IMR-90 (cell line): Measurements from ENCODE around the gene TMEM139.

Experiments
- BHLHE40 ChIP-seq: fragments of 150-350 bp; IDR thresholded peaks from 2 replicates; pipeline ENCODE4 v1.6.1; 2016; ENCODE audit warnings: mild to moderate bottlenecking, low read depth, low read length
- FOS ChIP-seq: fragments of 150-350 bp; IDR thresholded peaks from 2 replicates; pipeline ENCODE4 v1.6.1; 2016; ENCODE audit warnings: low read depth, low read length
- MAFK ChIP-seq: IDR thresholded peaks from 2 replicates; pipeline ENCODE4 v1.6.1; 2012; ENCODE audit warnings: low read depth, low read length, improper control_type of control experiment
- POLR2A ChIP-seq: IDR thresholded peaks from 2 replicates; pipeline ENCODE4 v1.6.1; 2012; ENCODE audit warnings: mild to moderate bottlenecking, low read depth, low read length
- RFX5 ChIP-seq: IDR thresholded peaks from 2 replicates; pipeline ENCODE4 v1.8.0; 2012; ENCODE audit warnings: low read depth, mild to moderate bottlenecking, low read length, moderate library complexity
- SMC3 ChIP-seq: fragments of 150-350 bp; IDR thresholded peaks from 2 replicates; pipeline ENCODE4 v1.6.1; 2016; ENCODE audit warnings: low read depth, mild to moderate bottlenecking, antibody characterized with exemption, low read length, moderate library complexity
- TF ChIP-seq, protein P1 (sequence below): conservative IDR thresholded peaks from 2 replicates; pipeline ENCODE4 v1.5.1; 2012; ENCODE audit warnings: mild to moderate bottlenecking, low read depth, low read length, improper control_type of control experiment
- TF ChIP-seq, protein P2 (sequence below): fragments of 150-350 bp; IDR thresholded peaks from 2 replicates; pipeline ENCODE4 v1.6.1; 2017; ENCODE audit warnings: mild to moderate bottlenecking, antibody characterized with exemption, low read length, low read depth

DNA sequence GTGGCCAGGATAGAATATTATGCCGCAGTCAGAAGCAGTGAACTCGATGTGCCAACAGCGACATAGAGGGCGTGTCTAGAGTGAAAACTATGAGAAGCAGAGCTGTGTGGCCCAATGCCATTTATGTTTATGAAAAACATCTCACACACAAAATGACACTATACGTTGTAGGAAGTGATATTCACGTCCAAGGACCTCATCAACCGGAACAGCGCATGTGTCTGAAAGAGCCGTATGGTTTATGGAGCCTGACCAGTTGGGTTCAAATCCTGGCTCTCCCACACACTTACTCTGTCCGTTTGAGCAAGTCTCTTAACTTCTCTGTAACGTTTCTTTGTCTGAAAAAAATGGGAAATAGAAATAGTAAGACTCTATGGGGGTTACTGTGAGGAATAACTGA, 42.5 kb upstream of the TMEM139 start:
- TF ChIP-seq, protein P1, sequence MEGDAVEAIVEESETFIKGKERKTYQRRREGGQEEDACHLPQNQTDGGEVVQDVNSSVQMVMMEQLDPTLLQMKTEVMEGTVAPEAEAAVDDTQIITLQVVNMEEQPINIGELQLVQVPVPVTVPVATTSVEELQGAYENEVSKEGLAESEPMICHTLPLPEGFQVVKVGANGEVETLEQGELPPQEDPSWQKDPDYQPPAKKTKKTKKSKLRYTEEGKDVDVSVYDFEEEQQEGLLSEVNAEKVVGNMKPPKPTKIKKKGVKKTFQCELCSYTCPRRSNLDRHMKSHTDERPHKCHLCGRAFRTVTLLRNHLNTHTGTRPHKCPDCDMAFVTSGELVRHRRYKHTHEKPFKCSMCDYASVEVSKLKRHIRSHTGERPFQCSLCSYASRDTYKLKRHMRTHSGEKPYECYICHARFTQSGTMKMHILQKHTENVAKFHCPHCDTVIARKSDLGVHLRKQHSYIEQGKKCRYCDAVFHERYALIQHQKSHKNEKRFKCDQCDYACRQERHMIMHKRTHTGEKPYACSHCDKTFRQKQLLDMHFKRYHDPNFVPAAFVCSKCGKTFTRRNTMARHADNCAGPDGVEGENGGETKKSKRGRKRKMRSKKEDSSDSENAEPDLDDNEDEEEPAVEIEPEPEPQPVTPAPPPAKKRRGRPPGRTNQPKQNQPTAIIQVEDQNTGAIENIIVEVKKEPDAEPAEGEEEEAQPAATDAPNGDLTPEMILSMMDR: no peak
- TF ChIP-seq, protein P2, sequence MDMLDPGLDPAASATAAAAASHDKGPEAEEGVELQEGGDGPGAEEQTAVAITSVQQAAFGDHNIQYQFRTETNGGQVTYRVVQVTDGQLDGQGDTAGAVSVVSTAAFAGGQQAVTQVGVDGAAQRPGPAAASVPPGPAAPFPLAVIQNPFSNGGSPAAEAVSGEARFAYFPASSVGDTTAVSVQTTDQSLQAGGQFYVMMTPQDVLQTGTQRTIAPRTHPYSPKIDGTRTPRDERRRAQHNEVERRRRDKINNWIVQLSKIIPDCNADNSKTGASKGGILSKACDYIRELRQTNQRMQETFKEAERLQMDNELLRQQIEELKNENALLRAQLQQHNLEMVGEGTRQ: no peak
- TF ChIP-seq POLR2A: no peak
- TF ChIP-seq MAFK: no peak
- no peak for TF ChIP-seq RFX5
- no peak for TF ChIP-seq BHLHE40
- no peak for TF ChIP-seq FOS
- no peak for TF ChIP-seq SMC3
